ENCODE data around the gene RELN.

Gene RELN

GRCh38 chr7:103762877-103763276, 226.6 kb downstream of the RELN start:
- TF ChIP-seq CTCF (IDR thresholded peaks at IDR 0.05): no peak

GRCh38 chr7:103762065-103762760, 227.2 kb downstream of the RELN start:
- no peak for TF ChIP-seq CTCF (IDR thresholded peaks at IDR 0.05)

GRCh38 chr7:103752995-103753394, 236.5 kb downstream of the RELN start:
- TF ChIP-seq CTCF (IDR thresholded peaks at IDR 0.05): peak; percentile 33; the same call in 1 of the 2 replicates

GRCh38 chr7:103751311-103751880, 238.1 kb downstream of the RELN start:
- no peak for TF ChIP-seq CTCF (IDR thresholded peaks at IDR 0.05)

- no peak for TF ChIP-seq CTCF (IDR thresholded peaks at IDR 0.05)
Measured at GRCh38 chr7:103748680-103749079, 240.8 kb downstream of the RELN start.

GRCh38 chr7:103735377-103735776, 254.1 kb downstream of the RELN start:
- no peak for TF ChIP-seq CTCF (IDR thresholded peaks at IDR 0.05)

GRCh38 chr7:103731169-103731568, 258.3 kb downstream of the RELN start:
- TF ChIP-seq CTCF (IDR thresholded peaks at IDR 0.05): no peak
